Activated T-cell treated with anti-CD3 and anti-CD28 coated beads, Interleukin-2, amount 50 U/mL, for 1 hour (primary cell): ENCODE results near the gene FBXO17.
"Not testable (repeated sequence)": the region's sequence is repeated elsewhere in the genome, so short reads cannot be mapped to it uniquely, and the experiment has no call there.

Source experiments
- DNase-seq: peaks from one replicate; pipeline ENCODE4 v3.0.0-alpha.2; 2020

Gene FBXO17

GRCh38 chr19:38979812-38980211 lies 4.3 kb upstream of the FBXO17 start:
- no peak for DNase-seq

GRCh38 chr19:38978326-38978689 lies 2.8 kb upstream of the FBXO17 start:
- DNase-seq = no peak

GRCh38 chr19:38977445-38978325 lies 2.1 kb upstream of the FBXO17 start:
- no peak for DNase-seq

GRCh38 chr19:38975861-38976271 lies 324 bp upstream of the FBXO17 start:
- no peak for DNase-seq

- DNase-seq = no peak
Observed at GRCh38 chr19:38974624-38975213, 823 bp downstream of the FBXO17 start.

- DNase-seq = no peak
Observed at GRCh38 chr19:38971672-38972071, 3.9 kb downstream of the FBXO17 start.

GRCh38 chr19:38970664-38971532 lies 4.6 kb downstream of the FBXO17 start:
- DNase-seq = no peak

GRCh38 chr19:38966149-38966548 lies 9.4 kb downstream of the FBXO17 start:
- not testable (repeated sequence) for DNase-seq

- DNase-seq = no peak
Observed at GRCh38 chr19:38964738-38965137, 10.8 kb downstream of the FBXO17 start.

- no peak for DNase-seq
Observed at GRCh38 chr19:38959618-38960017, 15.9 kb downstream of the FBXO17 start.

GRCh38 chr19:38958301-38958700 lies 17.2 kb downstream of the FBXO17 start:
- DNase-seq = no peak

- no peak for DNase-seq
Observed at GRCh38 chr19:38956264-38956663, 19.3 kb downstream of the FBXO17 start.

- no peak for DNase-seq
Observed at GRCh38 chr19:38953677-38954076, 21.9 kb downstream of the FBXO17 start.

GRCh38 chr19:38952395-38953165 lies 23.0 kb downstream of the FBXO17 start:
- DNase-seq = no peak

GRCh38 chr19:38951187-38951586 lies 24.4 kb downstream of the FBXO17 start:
- DNase-seq = no peak

GRCh38 chr19:38949580-38950367 lies 25.8 kb downstream of the FBXO17 start:
- peak; percentile 78 for DNase-seq

- DNase-seq = no peak
Observed at GRCh38 chr19:38946229-38947010, 29.1 kb downstream of the FBXO17 start.

- DNase-seq = no peak
Observed at GRCh38 chr19:38945562-38946228, 29.8 kb downstream of the FBXO17 start.

GRCh38 chr19:38944981-38945506 lies 30.5 kb downstream of the FBXO17 start:
- DNase-seq = no peak
